Natural killer cell (primary cell): Measurements from ENCODE around the gene PEPD. TPM values are rescaled to one million over a fixed set of nuclear protein-coding genes. Genes with fewer than 3 reads are reported as not detected.

ENCODE experiments used
- ATAC-seq, 3 donors: fragments of 150-1000 bp in 2 of 3; fragments of 200-7000 bp in 1 of 3; cut with Tn5 transposase; 1 replicate in 1 of 3; 2 replicates in 2 of 3; pipeline ENCODE4 v1.10.0; 2021; ENCODE audit warnings: mild to moderate bottlenecking in 2 of 3, moderate library complexity in 2 of 3
- DNase-seq, 2 donors: peaks; one replicate each; pipeline versions ENCODE4 v3.0.0 to v3.0.0-alpha.2; 2013 to 2021; ENCODE audit warnings: mixed read lengths in 1 of 2
- H3K27ac ChIP-seq: one replicate; pipeline ENCODE4 v1.5.1; 2013; ENCODE audit warnings: mild to moderate bottlenecking, low read length
- H3K27me3 ChIP-seq: one replicate; pipeline ENCODE4 v1.6.1; 2013; ENCODE audit warnings: low read length; ENCODE audit not compliant: control insufficient read depth, insufficient read depth
- H3K36me3 ChIP-seq: one replicate; pipeline ENCODE4 v1.6.1; 2013; ENCODE audit warnings: low read length; ENCODE audit not compliant: control insufficient read depth, insufficient read depth
- H3K4me1 ChIP-seq: one replicate; pipeline ENCODE4 v1.6.1; 2013; ENCODE audit warnings: low read length; ENCODE audit not compliant: control insufficient read depth, insufficient read depth
- H3K4me3 ChIP-seq: one replicate; pipeline ENCODE4 v1.5.1; 2013; ENCODE audit warnings: low read length
- H3K9me3 ChIP-seq: one replicate; pipeline ENCODE4 v1.6.1; 2013; ENCODE audit warnings: low read length; ENCODE audit not compliant: control insufficient read depth, insufficient read depth
- H3K27ac Mint-ChIP-seq, 2 donors: one replicate each; pipeline ENCODE4 v1.8.0; 2022; ENCODE audit warnings: mild to moderate bottlenecking in 2 of 2, mixed read lengths in 2 of 2, moderate library complexity in 1 of 2
- H3K27me3 Mint-ChIP-seq, 2 donors: one replicate each; pipeline ENCODE4 v1.8.0; 2022; ENCODE audit warnings: low read depth in 2 of 2, mixed read lengths in 2 of 2
- H3K36me3 Mint-ChIP-seq: one replicate; pipeline ENCODE4 v1.8.0; 2022; ENCODE audit warnings: mixed read lengths
- H3K4me1 Mint-ChIP-seq, 2 donors: one replicate each; pipeline ENCODE4 v1.8.0; 2022; ENCODE audit warnings: mixed read lengths in 2 of 2
- H3K4me3 Mint-ChIP-seq: one replicate; pipeline ENCODE4 v1.8.0; 2022; ENCODE audit warnings: mild to moderate bottlenecking, moderate library complexity, mixed read lengths
- H3K9me3 Mint-ChIP-seq, 2 donors: one replicate each; pipeline ENCODE4 v1.8.0; 2022; ENCODE audit warnings: mixed read lengths in 2 of 2
- WGBS: methylation state at CpG from one replicate; pipeline ENCODE4 v1.1.7; 2013; ENCODE audit warnings: missing lambda C conversion rate; ENCODE audit not compliant: insufficient coverage; 5-methylcytosine and 5-hydroxymethylcytosine counted together
- intact Hi-C: fragments of 100-400 bp; cut with micrococcal nuclease; formaldehyde crosslinking; loops from one replicate; pipeline ENCODE4 v1.14.2; 2022
- total RNA-seq, 4 donors: library from RNA; stranded (reverse); fragments of 120-200 nt in 1 of 4; gene quantifications; one replicate each; pipeline versions ENCODE4 v1.2.3 to v1.2.4, GENCODE V29; 2013 to 2022
- TF ChIP-seq, protein P1 (sequence below): fragments of 200-600 bp; IDR thresholded peaks from one replicate; pipeline ENCODE4 v1.8.0; 2022; ENCODE audit warnings: antibody characterized with exemption

The PEPD gene
- total RNA-seq, 3 donors from 2014 or later (not counting 1 experiment from before 2014, with no cell fraction given): 33.9 to 42.2 (median 40.9) TPM

GRCh38 chr19:33499671-33500506, 21.7 kb downstream of the PEPD start:
- Histone ChIP-seq H3K9me3 (no peaks in the 10 kb centered on the region), H3K4me3 (no peak overlapping the region), H3K27me3 (no peaks in the 10 kb centered on the region), H3K27ac (no peak overlapping the region), H3K4me1 (no peaks in the 10 kb centered on the region), H3K36me3 (peaks cover 8% of the 10 kb centered on the region)
- intact Hi-C loops: no loop called here
- no peaks in the 10 kb centered on the region for H3K9me3 Mint-ChIP-seq
- TF ChIP-seq, protein P1, sequence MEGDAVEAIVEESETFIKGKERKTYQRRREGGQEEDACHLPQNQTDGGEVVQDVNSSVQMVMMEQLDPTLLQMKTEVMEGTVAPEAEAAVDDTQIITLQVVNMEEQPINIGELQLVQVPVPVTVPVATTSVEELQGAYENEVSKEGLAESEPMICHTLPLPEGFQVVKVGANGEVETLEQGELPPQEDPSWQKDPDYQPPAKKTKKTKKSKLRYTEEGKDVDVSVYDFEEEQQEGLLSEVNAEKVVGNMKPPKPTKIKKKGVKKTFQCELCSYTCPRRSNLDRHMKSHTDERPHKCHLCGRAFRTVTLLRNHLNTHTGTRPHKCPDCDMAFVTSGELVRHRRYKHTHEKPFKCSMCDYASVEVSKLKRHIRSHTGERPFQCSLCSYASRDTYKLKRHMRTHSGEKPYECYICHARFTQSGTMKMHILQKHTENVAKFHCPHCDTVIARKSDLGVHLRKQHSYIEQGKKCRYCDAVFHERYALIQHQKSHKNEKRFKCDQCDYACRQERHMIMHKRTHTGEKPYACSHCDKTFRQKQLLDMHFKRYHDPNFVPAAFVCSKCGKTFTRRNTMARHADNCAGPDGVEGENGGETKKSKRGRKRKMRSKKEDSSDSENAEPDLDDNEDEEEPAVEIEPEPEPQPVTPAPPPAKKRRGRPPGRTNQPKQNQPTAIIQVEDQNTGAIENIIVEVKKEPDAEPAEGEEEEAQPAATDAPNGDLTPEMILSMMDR: no peak
- 89% methylated on average over 13 of the region's 13 CpGs for WGBS
- no peaks in the 10 kb centered on the region for H3K4me1 Mint-ChIP-seq
- no peaks in the 10 kb centered on the region for H3K27me3 Mint-ChIP-seq
- no peak for DNase-seq
- ATAC-seq: no peak
- no peak overlapping the region for H3K4me3 Mint-ChIP-seq
- no peaks in the 10 kb centered on the region for H3K36me3 Mint-ChIP-seq
- no peak overlapping the region for H3K27ac Mint-ChIP-seq

DNA sequence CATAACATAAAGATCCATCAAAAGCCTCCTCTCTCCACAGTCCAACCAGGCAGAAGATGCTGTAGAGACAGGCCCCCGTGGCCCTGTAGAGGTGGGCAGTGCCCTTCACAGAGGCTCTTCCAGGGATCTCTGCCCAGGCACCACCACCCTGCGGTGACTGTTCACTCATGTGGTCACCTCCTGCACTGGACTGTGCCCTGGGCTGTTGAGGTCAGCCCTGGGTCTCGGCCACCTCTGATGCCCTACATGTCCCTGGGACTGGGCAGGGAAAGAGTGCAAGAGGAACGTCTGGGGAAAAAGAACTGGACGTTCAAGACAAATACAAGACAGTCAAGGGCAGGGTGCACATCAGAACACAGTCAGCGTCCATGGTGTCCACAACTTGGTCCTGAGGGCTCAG, 22.3 kb downstream of the PEPD start:
- no peaks in the 10 kb centered on the region for H3K4me1 ChIP-seq
- no peaks in the 10 kb centered on the region for H3K36me3 Mint-ChIP-seq
- 83% methylated on average over 6 of the region's 6 CpGs for WGBS

DNA sequence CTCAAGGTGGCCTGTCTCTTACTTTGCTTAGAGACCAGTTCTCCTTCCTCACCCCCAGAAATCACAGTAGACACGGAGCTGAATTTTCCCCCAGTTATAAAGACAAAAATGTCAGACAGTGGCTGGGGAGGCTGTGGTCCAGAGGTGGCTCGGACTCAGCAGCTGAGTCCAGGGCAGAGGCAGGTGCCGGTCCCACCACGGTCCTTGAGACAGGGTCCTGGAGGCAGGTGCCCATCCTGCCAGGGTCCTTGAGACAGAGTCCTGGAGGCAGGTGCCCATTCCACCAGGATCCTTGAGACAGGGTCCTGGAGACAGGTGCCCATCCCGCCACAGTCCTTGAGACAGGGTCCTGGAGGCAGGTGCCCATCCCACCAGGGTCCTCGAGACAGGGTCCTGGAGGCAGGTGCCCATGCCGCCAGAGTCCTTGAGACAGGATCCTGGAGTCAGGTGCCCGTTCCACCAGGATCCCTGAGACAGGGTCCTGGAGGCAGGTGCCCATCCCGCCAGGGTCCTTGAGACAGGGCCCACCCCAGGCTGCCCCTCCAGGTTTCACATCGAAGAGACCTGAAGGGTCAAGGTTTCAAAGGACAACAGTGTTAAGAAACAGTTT, 23.1 kb downstream of the PEPD start:
- no peaks in the 10 kb centered on the region for H3K4me1 ChIP-seq
- H3K36me3 Mint-ChIP-seq: no peaks in the 10 kb centered on the region
- H3K27me3 ChIP-seq: no peaks in the 10 kb centered on the region
- H3K36me3 ChIP-seq: peaks cover 8% of the 10 kb centered on the region
- no peak overlapping the region for H3K4me3 Mint-ChIP-seq
- H3K4me1 Mint-ChIP-seq: peaks cover 0 to 6% of the 10 kb centered on the region in 2 donors
- 95% methylated on average over 10 of the region's 10 CpGs for WGBS
- DNase-seq: no peak
- TF ChIP-seq, protein P1: no peak
- H3K4me3 ChIP-seq: no peak overlapping the region
- H3K9me3 ChIP-seq: no peaks in the 10 kb centered on the region
- no peak overlapping the region for H3K27ac ChIP-seq
- no peak for ATAC-seq
- H3K27ac Mint-ChIP-seq: no peak overlapping the region
- H3K27me3 Mint-ChIP-seq: no peaks in the 10 kb centered on the region
- H3K9me3 Mint-ChIP-seq: no peaks in the 10 kb centered on the region
- intact Hi-C loops: no loop called here

More for the DNA sequence above, 22.3 kb downstream of the PEPD start:
- Mint-ChIP-seq H3K4me1 (peaks cover 0 to under 1% of the 10 kb centered on the region in 2 donors), H3K4me3 (no peak overlapping the region), H3K9me3 (no peaks in the 10 kb centered on the region), H3K27me3 (no peaks in the 10 kb centered on the region), H3K27ac (no peak overlapping the region)
- ATAC-seq (no peak), DNase-seq (no peak)
- Histone ChIP-seq H3K36me3 (peaks cover 8% of the 10 kb centered on the region), H3K9me3 (no peaks in the 10 kb centered on the region), H3K4me3 (no peak overlapping the region), H3K27ac (no peak overlapping the region), H3K27me3 (no peaks in the 10 kb centered on the region)
- intact Hi-C loops: no loop called here
- TF ChIP-seq, protein P1: no peak
